Mucosa of stomach (tissue), 1 donor: ENCODE results near the gene OS9.

ENCODE experiments used
- H3K27me3 ChIP-seq: one replicate; pipeline ENCODE4 v1.7.0; 2013; ENCODE audit warnings: mild to moderate bottlenecking, low read length; ENCODE audit not compliant: control insufficient read depth, insufficient read depth
- H3K36me3 ChIP-seq: one replicate; pipeline ENCODE4 v1.7.0; 2013; ENCODE audit warnings: low read length; ENCODE audit not compliant: control insufficient read depth, insufficient read depth
- H3K4me1 ChIP-seq: one replicate; pipeline ENCODE4 v1.7.0; 2013; ENCODE audit warnings: mild to moderate bottlenecking, low read length; ENCODE audit not compliant: control insufficient read depth, insufficient read depth
- H3K4me3 ChIP-seq: one replicate; pipeline ENCODE4 v1.7.0; 2013; ENCODE audit warnings: low read length
- H3K9ac ChIP-seq: one replicate; pipeline ENCODE4 v1.7.0; 2013; ENCODE audit warnings: mild to moderate bottlenecking, low read length, moderate library complexity
- H3K9me3 ChIP-seq: one replicate; pipeline ENCODE4 v1.7.0; 2013; ENCODE audit warnings: mild to moderate bottlenecking, low read length, moderate library complexity; ENCODE audit not compliant: control insufficient read depth
- donor health status: Pancreatic carcinoma.

OS9 gene

GRCh38 chr12:57744194-57744776, 50.4 kb downstream of the OS9 start:
- peak overlapping the region; percentile 92 for H3K9ac ChIP-seq

GRCh38 chr12:57744777-57745484, 51.0 kb downstream of the OS9 start, which contains the start of gene TSPAN31:
TSPAN31 (plus strand) TSS chr12:57745039; CDS start chr12:57745155, 116 bp downstream.
- peak within 1 kb of the TSS; percentile 92 for H3K9ac ChIP-seq
- no peaks in the 10 kb centered on the region for H3K36me3 ChIP-seq
- peaks cover 21% of the 10 kb centered on the region for H3K27me3 ChIP-seq
- peak within 1 kb of the TSS; percentile 78 for H3K4me3 ChIP-seq
- H3K9me3 ChIP-seq, result no peaks in the 10 kb centered on the region
- peaks cover 16% of the 10 kb centered on the region for H3K4me1 ChIP-seq

More at GRCh38 chr12:57744194-57744776, 50.4 kb downstream of the OS9 start:
- peak overlapping the region; percentile 78 for H3K4me3 ChIP-seq
- H3K27me3 ChIP-seq, result peaks cover 27% of the 10 kb centered on the region
- no peaks in the 10 kb centered on the region for H3K9me3 ChIP-seq
- H3K36me3 ChIP-seq, result no peaks in the 10 kb centered on the region
- peaks cover 16% of the 10 kb centered on the region for H3K4me1 ChIP-seq

- no peaks in the 10 kb centered on the region for H3K36me3 ChIP-seq
- H3K4me3 ChIP-seq, result peak overlapping the region; percentile 78
- no peaks in the 10 kb centered on the region for H3K9me3 ChIP-seq
- H3K9ac ChIP-seq, result peak overlapping the region; percentile 92
- H3K27me3 ChIP-seq, result peaks cover 15% of the 10 kb centered on the region
- peaks cover 16% of the 10 kb centered on the region for H3K4me1 ChIP-seq
Measured at GRCh38 chr12:57745485-57745881, 51.6 kb downstream of the OS9 start.

- Histone ChIP-seq H3K9me3 (no peaks in the 10 kb centered on the region), H3K36me3 (no peaks in the 10 kb centered on the region), H3K4me1 (peaks cover 16% of the 10 kb centered on the region), H3K27me3 (peaks cover 10% of the 10 kb centered on the region), H3K9ac (no peak overlapping the region), H3K4me3 (no peak overlapping the region)
Measured at GRCh38 chr12:57746025-57746424, 52.1 kb downstream of the OS9 start.

- Histone ChIP-seq H3K36me3 (no peaks in the 10 kb centered on the region), H3K27me3 (no peaks in the 10 kb centered on the region), H3K9ac (no peak overlapping the region), H3K4me3 (no peak overlapping the region), H3K9me3 (no peaks in the 10 kb centered on the region), H3K4me1 (peaks cover 27% of the 10 kb centered on the region)
Measured at GRCh38 chr12:57749061-57749460, 55.1 kb downstream of the OS9 start.

GRCh38 chr12:57750561-57751431, 56.9 kb downstream of the OS9 start:
- Histone ChIP-seq H3K9ac (peak overlapping the region; percentile 74), H3K4me3 (peak overlapping the region; percentile 60), H3K27me3 (no peaks in the 10 kb centered on the region), H3K4me1 (peaks cover 25% of the 10 kb centered on the region), H3K36me3 (no peaks in the 10 kb centered on the region), H3K9me3 (no peaks in the 10 kb centered on the region)

GRCh38 chr12:57751432-57751787, 57.5 kb downstream of the OS9 start:
- Histone ChIP-seq H3K27me3 (no peaks in the 10 kb centered on the region), H3K9ac (peak overlapping the region; percentile 74), H3K36me3 (no peaks in the 10 kb centered on the region), H3K4me3 (peak overlapping the region; percentile 60), H3K9me3 (no peaks in the 10 kb centered on the region), H3K4me1 (peaks cover 26% of the 10 kb centered on the region)

- H3K9ac ChIP-seq, result peak within 1 kb of the TSS; percentile 74
- no peaks in the 10 kb centered on the region for H3K9me3 ChIP-seq
- no peaks in the 10 kb centered on the region for H3K36me3 ChIP-seq
- peak within 1 kb of the TSS; percentile 60 for H3K4me3 ChIP-seq
- H3K27me3 ChIP-seq, result no peaks in the 10 kb centered on the region
- peaks cover 29% of the 10 kb centered on the region for H3K4me1 ChIP-seq
Measured at GRCh38 chr12:57751788-57752667, 58.1 kb downstream of the OS9 start, which contains the start of gene CDK4. CDK4 (minus strand) TSS chr12:57752310; CDS start chr12:57751717, 593 bp downstream.

- H3K36me3 ChIP-seq, result no peaks in the 10 kb centered on the region
Measured at GRCh38 chr12:57752668-57753000, 58.7 kb downstream of the OS9 start.

GRCh38 chr12:57753756-57754337, 59.9 kb downstream of the OS9 start:
- no peaks in the 10 kb centered on the region for H3K36me3 ChIP-seq
- no peak overlapping the region for H3K4me3 ChIP-seq
- H3K27me3 ChIP-seq, result no peaks in the 10 kb centered on the region
- no peak overlapping the region for H3K9ac ChIP-seq
- peaks cover 29% of the 10 kb centered on the region for H3K4me1 ChIP-seq
- no peaks in the 10 kb centered on the region for H3K9me3 ChIP-seq

More at GRCh38 chr12:57752668-57753000, 58.7 kb downstream of the OS9 start:
- peak overlapping the region; percentile 8 for H3K9ac ChIP-seq
- H3K27me3 ChIP-seq, result no peaks in the 10 kb centered on the region
- peaks cover 29% of the 10 kb centered on the region for H3K4me1 ChIP-seq
- no peak overlapping the region for H3K4me3 ChIP-seq
- H3K9me3 ChIP-seq, result no peaks in the 10 kb centered on the region
